HepG2 (cell line): ENCODE measurements around the gene SF3A2. TPM values are rescaled to one million over a fixed set of nuclear protein-coding genes. Genes with fewer than 3 reads are reported as not detected.

ENCODE experiments used
- ATAC-seq: fragments of 200-7000 bp; cut with Tn5 transposase; 3 replicates; pipeline ENCODE4 v1.9.1; 2020; ENCODE audit warnings: mild to moderate bottlenecking, moderate library complexity
- BruUV-seq: library from RNA; stranded (reverse); fragments of 400-500 nt; replicated peaks from 2 replicates; lab custom pipeline; 2021; lab: Mats Ljungman, UMichigan
- CTCF ChIA-PET: fragments of 300-600 bp; formaldehyde crosslinking; extraction: SDS; loops from one replicate; lab custom pipeline; 2021; ENCODE audit warnings: low total read pairs, inconsistent platforms, low intra/inter-chr PET ratio; lab: Yijun Ruan, JAX
- POLR2A ChIA-PET: fragments of 350-600 bp; sonication (Branson Sonifier 250); formaldehyde crosslinking; loops from one replicate; lab custom pipeline; 2020; ENCODE audit warnings: antibody characterized with exemption, inconsistent platforms; lab: Yijun Ruan, JAX
- DNase-seq: peaks from one replicate; pipeline ENCODE4 v3.0.0-alpha.2; 2015; ENCODE audit warnings: low spot score
- FAIRE-seq: peaks from 3 replicates; lab custom pipeline; 2011; peaks lifted over from hg19 to GRCh38; lab: Jason Lieb, UNC
- H2AFZ ChIP-seq: one replicate; pipeline ENCODE4 v1.6.1; 2011; ENCODE audit warnings: low read length, inconsistent platforms
- H3K27ac ChIP-seq: fragments of 300-600 bp; 3 replicates; pipeline ENCODE4 v1.8.0; 2011; ENCODE audit warnings: mixed run types, mild to moderate bottlenecking, mixed read lengths, low read length, inconsistent platforms; ENCODE audit not compliant: insufficient read depth; ENCODE audit errors: extremely low read length
- H3K27me3 ChIP-seq, 2 experiments: fragments of 200-600 bp in 1 of 2; 2 replicates in 1 of 2; 3 replicates in 1 of 2; pipeline versions ENCODE4 v1.6.0 to v1.8.0; 2011; ENCODE audit warnings: low read length in 2 of 2, mild to moderate bottlenecking in 2 of 2, moderate library complexity in 2 of 2, inconsistent platforms in 1 of 2; ENCODE audit not compliant: insufficient read depth in 2 of 2, control insufficient read depth in 1 of 2
- H3K36me3 ChIP-seq, 2 experiments: fragments of 200-600 bp in 1 of 2; replicated peaks in 1 of 2; 2 replicates in 1 of 2; 3 replicates in 1 of 2; pipeline versions ENCODE4 v1.5.1 to v1.8.0; 2011; ENCODE audit warnings: low read length in 2 of 2, inconsistent platforms in 1 of 2; ENCODE audit not compliant: insufficient read depth in 2 of 2, control insufficient read depth in 1 of 2
- H3K4me1 ChIP-seq: 2 replicates; pipeline ENCODE4 v1.5.1; 2012; ENCODE audit warnings: low read length, inconsistent platforms; ENCODE audit not compliant: insufficient read depth
- H3K4me2 ChIP-seq: 2 replicates; pipeline ENCODE4 v1.6.0; 2011; ENCODE audit warnings: low read depth, low read length, inconsistent platforms
- H3K4me3 ChIP-seq, 3 experiments: fragments of 200-600 bp in 1 of 3; sonication (generic), shearing (Covaris generic) in 1 of 3; replicated peaks in 1 of 3; 2 replicates each; pipeline ENCODE4 v1.5.1; 2011 to 2016; ENCODE audit warnings: low read length in 3 of 3, inconsistent platforms in 2 of 3, low read depth in 2 of 3, mild to moderate bottlenecking in 2 of 3, control low read depth in 1 of 3, mixed read lengths in 1 of 3; ENCODE audit not compliant: insufficient read depth in 1 of 3
- H3K79me2 ChIP-seq: one replicate; pipeline ENCODE4 v1.6.1; 2011; ENCODE audit warnings: low read length, inconsistent platforms; ENCODE audit not compliant: insufficient read depth
- H3K9ac ChIP-seq: 2 replicates; pipeline ENCODE4 v1.6.0; 2011; ENCODE audit warnings: mild to moderate bottlenecking, low read depth, low read length, inconsistent platforms; ENCODE audit not compliant: insufficient read depth
- H3K9me3 ChIP-seq: 2 replicates; pipeline ENCODE4 v1.5.1; 2012; ENCODE audit warnings: mild to moderate bottlenecking, low read length
- H4K20me1 ChIP-seq: 2 replicates; pipeline ENCODE4 v1.6.0; 2011; ENCODE audit warnings: inconsistent platforms, mild to moderate bottlenecking, low read length, moderate library complexity; ENCODE audit not compliant: insufficient read depth
- CREBL2 ChIP-seq: sonication (generic); formaldehyde crosslinking; IDR thresholded peaks from 2 replicates; pipeline ENCODE4 v1.8.1; 2023; ENCODE audit warnings: missing genetic modification reagents, mild to moderate bottlenecking, borderline replicate concordance
- ETS1 ChIP-seq: sonication (generic); formaldehyde crosslinking; IDR thresholded peaks from 2 replicates; pipeline ENCODE4 v1.4.0; 2020; ENCODE audit warnings: missing genetic modification reagents
- IRF1 ChIP-seq: sonication (generic); formaldehyde crosslinking; IDR thresholded peaks from 2 replicates; pipeline ENCODE4 v1.4.0; 2020; ENCODE audit warnings: low read depth, mild to moderate bottlenecking, missing genetic modification reagents
- LCORL ChIP-seq, 2 experiments: fragments of 450-650 bp in 1 of 2; sonication (generic) in 1 of 2; formaldehyde crosslinking in 1 of 2; IDR thresholded peaks; 2 replicates each; pipeline versions ENCODE4 v1.5.0 to v1.6.1; 2017 to 2020; ENCODE audit warnings: antibody characterized with exemption in 1 of 2, missing genetic modification reagents in 1 of 2
- SMARCC2 ChIP-seq: fragments of 450-650 bp; IDR thresholded peaks from 2 replicates; pipeline ENCODE4 v1.6.1; 2017; ENCODE audit warnings: antibody characterized with exemption, mild to moderate bottlenecking
- SNAPC2 ChIP-seq: sonication (generic); formaldehyde crosslinking; IDR thresholded peaks from 2 replicates; pipeline ENCODE4 v1.8.1; 2022; ENCODE audit warnings: mild to moderate bottlenecking, missing genetic modification reagents
- SP140L ChIP-seq: sonication (generic); formaldehyde crosslinking; IDR thresholded peaks from 2 replicates; pipeline ENCODE4 v1.4.0; 2020; ENCODE audit warnings: missing genetic modification reagents, borderline replicate concordance
- ZBTB2 ChIP-seq: sonication (generic); formaldehyde crosslinking; IDR thresholded peaks from 2 replicates; pipeline ENCODE4 v1.8.0; 2022; ENCODE audit warnings: low read depth, missing genetic modification reagents
- ZNF225 ChIP-seq: sonication (generic); formaldehyde crosslinking; IDR thresholded peaks from 2 replicates; pipeline ENCODE4 v1.4.0; 2020; ENCODE audit warnings: mild to moderate bottlenecking, missing genetic modification reagents
- ZNF326 ChIP-seq: sonication (generic); formaldehyde crosslinking; IDR thresholded peaks from 2 replicates; pipeline ENCODE4 v1.4.0; 2020; ENCODE audit warnings: missing genetic modification reagents, borderline replicate concordance
- ZNF34 ChIP-seq: sonication (generic); formaldehyde crosslinking; IDR thresholded peaks from 2 replicates; pipeline ENCODE4 v1.4.0; 2020; ENCODE audit warnings: mild to moderate bottlenecking, missing genetic modification reagents, borderline replicate concordance
- ZNF431 ChIP-seq: sonication (generic); formaldehyde crosslinking; IDR thresholded peaks from 2 replicates; pipeline ENCODE4 v1.9.0; 2022; ENCODE audit warnings: missing genetic modification reagents, low read depth, mild to moderate bottlenecking, borderline replicate concordance
- ZNF737 ChIP-seq: sonication (generic); formaldehyde crosslinking; IDR thresholded peaks from 2 replicates; pipeline ENCODE4 v1.5.0; 2020; ENCODE audit warnings: missing genetic modification reagents, mild to moderate bottlenecking, borderline replicate concordance
- WGBS: methylation state at CpG from one replicate; pipeline ENCODE4 v1.1.6; 2017; ENCODE audit warnings: low lambda C conversion rate; 5-methylcytosine and 5-hydroxymethylcytosine counted together
- in situ Hi-C: cut with HindIII; loops from 2 replicates; pipeline ENCODE4 v1.10.0; 2017; ENCODE audit warnings: low pct_unique_long_range_greater_than_20kb; ENCODE audit not compliant: extremely low pct_ligation_motif_present
- intact Hi-C: fragments of 100-400 bp; cut with micrococcal nuclease; formaldehyde crosslinking; loops from one replicate; pipeline ENCODE4 v1.10.0; 2022; ENCODE audit not compliant: unreplicated experiment
- polyA plus RNA-seq, 8 experiments: library from polyadenylated mRNA; depleted of rRNA in 3 of 8; stranded (reverse) in 7 of 8; unstranded in 1 of 8; fragments of >200 nt; fragmentation: Illumina TruSeq in 4 of 8; extraction: Trizol in 4 of 8; gene quantifications; 2 replicates each; pipeline versions ENCODE4 v1.2.1 to v1.2.3, GENCODE V29; 2011 to 2016; ENCODE audit warnings: low read depth in 4 of 8, missing spikeins in 1 of 8, mixed read lengths in 1 of 8; ENCODE audit not compliant: insufficient read depth in 1 of 8
- total RNA-seq, 5 experiments: library from RNA; depleted of rRNA; stranded (reverse); fragments of >200 nt; fragmentation: Illumina TruSeq; extraction: Trizol; gene quantifications; 2 replicates each; pipeline ENCODE4 v1.2.3, GENCODE V29; 2016; ENCODE audit warnings: low read depth in 1 of 5
- TF ChIP-seq, protein P1 (sequence below): sonication (generic); formaldehyde crosslinking; IDR thresholded peaks from 2 replicates; pipeline ENCODE4 v1.4.0; 2020; ENCODE audit warnings: missing genetic modification reagents
- TF ChIP-seq, protein P2 (sequence below): IDR thresholded peaks from 2 replicates; pipeline ENCODE4 v1.6.1; 2012; ENCODE audit warnings: low read length, improper control_type of control experiment
- TF ChIP-seq, protein P3 (sequence below): sonication (generic); formaldehyde crosslinking; IDR thresholded peaks from 2 replicates; pipeline ENCODE4 v1.4.0; 2020; ENCODE audit warnings: mild to moderate bottlenecking, missing genetic modification reagents

The SF3A2 gene
- total and polyA plus RNA-seq, 2 of the 13 experiments (the other 11 are each of a cell fraction or from before 2014, with no cell fraction given) = 8.6 to 8.8 TPM

DNA sequence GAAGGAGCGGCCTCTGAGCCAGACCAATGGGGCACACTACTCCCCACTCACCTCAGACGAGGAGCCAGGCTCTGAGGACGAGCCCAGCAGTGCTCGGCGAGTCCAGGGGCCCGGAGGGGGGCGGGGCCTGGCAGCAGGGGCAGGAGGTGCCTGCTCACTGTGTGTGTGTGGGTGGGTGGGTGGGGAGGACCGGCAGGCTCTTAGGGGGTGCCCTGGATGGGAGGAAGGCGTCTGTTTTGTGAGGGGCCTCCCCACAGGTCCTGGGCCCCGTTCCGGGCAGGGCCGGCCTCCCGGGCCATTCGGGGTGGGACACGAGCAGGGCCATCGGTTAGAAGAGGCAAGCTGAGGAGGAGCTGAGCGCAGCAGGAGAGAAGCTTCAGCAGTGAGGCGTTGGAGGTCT lies 13.2 kb upstream of the SF3A2 start:
- POLR2A ChIA-PET = no interaction called here
- FAIRE-seq = no peak
- WGBS = 97% methylated on average over 16 of the region's 18 CpGs
- no peaks in the 10 kb centered on the region for H4K20me1 ChIP-seq
- H3K79me2 ChIP-seq = no peaks in the 10 kb centered on the region
- H3K9ac ChIP-seq = no peak overlapping the region
- no peak overlapping the region for H3K4me3 ChIP-seq
- H3K27me3 ChIP-seq = no peaks in the 10 kb centered on the region
- no peak overlapping the region for H3K27ac ChIP-seq
- H3K4me1 ChIP-seq = no peaks in the 10 kb centered on the region
- intact Hi-C loops (no loop called here), in situ Hi-C loops (no loop called here)
- no peak for ATAC-seq
- H3K36me3 ChIP-seq = peaks cover 24 to 59% of the 10 kb centered on the region in 2 experiments; a peak in 4 of 5 replicates
- no TSS peak for BruUV-seq
- DNase-seq = no peak
- H2AFZ ChIP-seq = no peak overlapping the region
- H3K4me2 ChIP-seq = no peak overlapping the region
- CTCF ChIA-PET = no interaction called here
- no peaks in the 10 kb centered on the region for H3K9me3 ChIP-seq
- TF ChIP-seq CREBL2 (no peak), ETS1 (no peak), ZNF34 (no peak), ZNF326 (CRISPR knock-in tag) (no peak), ZNF737 (CRISPR knock-in tag) (no peak), SMARCC2 (no peak), ZBTB2 (CRISPR knock-in tag) (no peak), LCORL (IDR thresholded peaks at IDR 0.05) (no peak), LCORL (CRISPR knock-in tag; IDR thresholded peaks at IDR 0.05) (no peak), SNAPC2 (CRISPR knock-in tag) (no peak), ZNF225 (CRISPR knock-in tag) (no peak), IRF1 (no peak), SP140L (CRISPR knock-in tag) (no peak), ZNF431 (CRISPR knock-in tag) (no peak)
- TF ChIP-seq, protein P1, sequence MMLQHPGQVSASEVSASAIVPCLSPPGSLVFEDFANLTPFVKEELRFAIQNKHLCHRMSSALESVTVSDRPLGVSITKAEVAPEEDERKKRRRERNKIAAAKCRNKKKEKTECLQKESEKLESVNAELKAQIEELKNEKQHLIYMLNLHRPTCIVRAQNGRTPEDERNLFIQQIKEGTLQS (CRISPR knock-in tag) = no peak
- TF ChIP-seq, protein P2, sequence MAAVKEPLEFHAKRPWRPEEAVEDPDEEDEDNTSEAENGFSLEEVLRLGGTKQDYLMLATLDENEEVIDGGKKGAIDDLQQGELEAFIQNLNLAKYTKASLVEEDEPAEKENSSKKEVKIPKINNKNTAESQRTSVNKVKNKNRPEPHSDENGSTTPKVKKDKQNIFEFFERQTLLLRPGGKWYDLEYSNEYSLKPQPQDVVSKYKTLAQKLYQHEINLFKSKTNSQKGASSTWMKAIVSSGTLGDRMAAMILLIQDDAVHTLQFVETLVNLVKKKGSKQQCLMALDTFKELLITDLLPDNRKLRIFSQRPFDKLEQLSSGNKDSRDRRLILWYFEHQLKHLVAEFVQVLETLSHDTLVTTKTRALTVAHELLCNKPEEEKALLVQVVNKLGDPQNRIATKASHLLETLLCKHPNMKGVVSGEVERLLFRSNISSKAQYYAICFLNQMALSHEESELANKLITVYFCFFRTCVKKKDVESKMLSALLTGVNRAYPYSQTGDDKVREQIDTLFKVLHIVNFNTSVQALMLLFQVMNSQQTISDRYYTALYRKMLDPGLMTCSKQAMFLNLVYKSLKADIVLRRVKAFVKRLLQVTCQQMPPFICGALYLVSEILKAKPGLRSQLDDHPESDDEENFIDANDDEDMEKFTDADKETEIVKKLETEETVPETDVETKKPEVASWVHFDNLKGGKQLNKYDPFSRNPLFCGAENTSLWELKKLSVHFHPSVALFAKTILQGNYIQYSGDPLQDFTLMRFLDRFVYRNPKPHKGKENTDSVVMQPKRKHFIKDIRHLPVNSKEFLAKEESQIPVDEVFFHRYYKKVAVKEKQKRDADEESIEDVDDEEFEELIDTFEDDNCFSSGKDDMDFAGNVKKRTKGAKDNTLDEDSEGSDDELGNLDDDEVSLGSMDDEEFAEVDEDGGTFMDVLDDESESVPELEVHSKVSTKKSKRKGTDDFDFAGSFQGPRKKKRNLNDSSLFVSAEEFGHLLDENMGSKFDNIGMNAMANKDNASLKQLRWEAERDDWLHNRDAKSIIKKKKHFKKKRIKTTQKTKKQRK = no peak
- TF ChIP-seq, protein P3, sequence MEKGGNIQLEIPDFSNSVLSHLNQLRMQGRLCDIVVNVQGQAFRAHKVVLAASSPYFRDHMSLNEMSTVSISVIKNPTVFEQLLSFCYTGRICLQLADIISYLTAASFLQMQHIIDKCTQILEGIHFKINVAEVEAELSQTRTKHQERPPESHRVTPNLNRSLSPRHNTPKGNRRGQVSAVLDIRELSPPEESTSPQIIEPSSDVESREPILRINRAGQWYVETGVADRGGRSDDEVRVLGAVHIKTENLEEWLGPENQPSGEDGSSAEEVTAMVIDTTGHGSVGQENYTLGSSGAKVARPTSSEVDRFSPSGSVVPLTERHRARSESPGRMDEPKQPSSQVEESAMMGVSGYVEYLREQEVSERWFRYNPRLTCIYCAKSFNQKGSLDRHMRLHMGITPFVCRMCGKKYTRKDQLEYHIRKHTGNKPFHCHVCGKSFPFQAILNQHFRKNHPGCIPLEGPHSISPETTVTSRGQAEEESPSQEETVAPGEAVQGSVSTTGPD (CRISPR knock-in tag) = no peak
